Endothelial cell of umbilical vein (primary cell): Measurements from ENCODE around the gene AQR. TPM values are rescaled to one million over a fixed set of nuclear protein-coding genes. Genes with fewer than 3 reads are reported as not detected.

Experiments used
- BruUV-seq: library from RNA; stranded (reverse); fragments of 400-500 nt; replicated peaks from 2 replicates; lab custom pipeline; 2021; lab: Mats Ljungman, UMichigan
- CTCF ChIA-PET: fragments of 300-600, 350-600 bp; sonication (Branson Sonifier 250); formaldehyde crosslinking; loops from one replicate; lab custom pipeline; 2021; ENCODE audit warnings: antibody characterized with exemption, inconsistent platforms; lab: Charles Lee
- POLR2A ChIA-PET: fragments of 300-600, 350-600 bp; sonication (Branson Sonifier 250); formaldehyde crosslinking; loops from one replicate; lab custom pipeline; 2021; ENCODE audit warnings: antibody characterized with exemption, inconsistent platforms; lab: Charles Lee
- DNase-seq: peaks from one replicate; pipeline ENCODE4 v3.0.0-alpha.2; 2011; ENCODE audit warnings: low read depth, low spot score
- FAIRE-seq: peaks from 2 replicates; lab custom pipeline; 2011; peaks lifted over from hg19 to GRCh38; lab: Jason Lieb, UNC
- H2AFZ ChIP-seq: 2 replicates; pipeline ENCODE4 v1.6.0; 2012; ENCODE audit warnings: low read depth, low read length, control low read depth, inconsistent platforms
- H3K27ac ChIP-seq: 2 replicates; pipeline ENCODE4 v1.5.1; 2011; ENCODE audit warnings: low read depth, mild to moderate bottlenecking, control low read depth, low read length, moderate library complexity; ENCODE audit not compliant: insufficient read depth
- H3K27me3 ChIP-seq, 2 experiments: 2 replicates each; pipeline versions ENCODE4 v1.6.0 to v1.6.1; 2011; ENCODE audit warnings: low read length in 2 of 2, mixed read lengths in 1 of 2; ENCODE audit not compliant: control insufficient read depth in 2 of 2, insufficient read depth in 2 of 2
- H3K36me3 ChIP-seq, 2 experiments: 2 replicates in 1 of 2; 3 replicates in 1 of 2; pipeline ENCODE4 v1.5.1; 2011; ENCODE audit warnings: low read length in 2 of 2, mild to moderate bottlenecking in 1 of 2, moderate library complexity in 1 of 2; ENCODE audit not compliant: control insufficient read depth in 2 of 2, insufficient read depth in 2 of 2; ENCODE audit errors: extremely low read depth in 1 of 2
- H3K4me1 ChIP-seq: 3 replicates; pipeline ENCODE4 v1.5.1; 2011; ENCODE audit warnings: mild to moderate bottlenecking, low read length; ENCODE audit not compliant: control insufficient read depth, insufficient read depth; ENCODE audit errors: extremely low read depth
- H3K4me2 ChIP-seq: 2 replicates; pipeline ENCODE4 v1.6.1; 2011; ENCODE audit warnings: low read length, control low read depth, mixed read lengths; ENCODE audit not compliant: insufficient read depth
- H3K4me3 ChIP-seq, 3 experiments: fragments of 200-600 bp in 1 of 3; sonication (generic), shearing (Covaris generic) in 1 of 3; replicated peaks in 1 of 3; 2 replicates each; pipeline ENCODE4 v1.5.1; 2011 to 2016; ENCODE audit warnings: control low read depth in 3 of 3, low read length in 3 of 3, mild to moderate bottlenecking in 2 of 3, inconsistent platforms in 1 of 3, low read depth in 1 of 3, moderate library complexity in 1 of 3; ENCODE audit not compliant: insufficient read depth in 1 of 3
- H3K79me2 ChIP-seq: 2 replicates; pipeline ENCODE4 v1.6.0; 2012; ENCODE audit warnings: low read length, inconsistent platforms; ENCODE audit not compliant: control insufficient read depth, insufficient read depth
- H3K9ac ChIP-seq: replicated peaks from 2 replicates; pipeline ENCODE3; 2011; ENCODE audit warnings: low read length, control low read depth; ENCODE audit not compliant: insufficient read depth; ENCODE audit errors: extremely low read depth
- H3K9me1 ChIP-seq: replicated peaks from 3 replicates; pipeline ENCODE4 v1.6.0; 2011; ENCODE audit warnings: mild to moderate bottlenecking, low read length; ENCODE audit not compliant: control insufficient read depth, insufficient read depth; ENCODE audit errors: extremely low read depth
- H3K9me3 ChIP-seq: replicated peaks from 2 replicates; pipeline ENCODE4 v1.5.1; 2012; ENCODE audit warnings: low read length, inconsistent platforms; ENCODE audit not compliant: control insufficient read depth, insufficient read depth
- H4K20me1 ChIP-seq: replicated peaks from 2 replicates; pipeline ENCODE3; 2011; ENCODE audit warnings: mild to moderate bottlenecking, low read length; ENCODE audit not compliant: control insufficient read depth, insufficient read depth; ENCODE audit errors: extremely low read depth
- CTCF ChIP-seq, 2 donors: IDR thresholded peaks; 1 replicate in 1 of 2; 2 replicates in 1 of 2; pipeline ENCODE4 v1.5.1; 2011; ENCODE audit warnings: low read length in 2 of 2, mild to moderate bottlenecking in 2 of 2, moderate library complexity in 2 of 2, control low read depth in 1 of 2, inconsistent platforms in 1 of 2, low read depth in 1 of 2; ENCODE audit not compliant: insufficient read depth in 1 of 2; ENCODE audit errors: extremely low read depth in 1 of 2
- EZH2 ChIP-seq: IDR thresholded peaks from 2 replicates; pipeline ENCODE4 v1.6.1; 2012; ENCODE audit warnings: borderline replicate concordance, low read depth, mild to moderate bottlenecking, moderate library complexity, low read length, inconsistent platforms; ENCODE audit not compliant: severe bottlenecking
- FOS ChIP-seq: IDR thresholded peaks from 2 replicates; pipeline ENCODE4 v1.6.1; 2011; ENCODE audit warnings: mild to moderate bottlenecking, low read length, moderate library complexity, borderline replicate concordance; ENCODE audit not compliant: insufficient read depth
- GATA2 ChIP-seq: IDR thresholded peaks from 2 replicates; pipeline ENCODE4 v1.7.0; 2011; ENCODE audit warnings: low read depth, mild to moderate bottlenecking, moderate library complexity, mixed read lengths, low read length; ENCODE audit not compliant: insufficient read length, insufficient read depth
- JUN ChIP-seq: IDR thresholded peaks from 2 replicates; pipeline ENCODE4 v1.6.1; 2011; ENCODE audit warnings: borderline replicate concordance, low read depth; ENCODE audit not compliant: insufficient read length, insufficient read depth
- MAX ChIP-seq: IDR thresholded peaks from 2 replicates; pipeline ENCODE4 v1.6.1; 2011; ENCODE audit not compliant: insufficient read depth, insufficient read length
- MYC ChIP-seq: IDR thresholded peaks from one replicate; pipeline ENCODE4 v1.6.1; 2011; ENCODE audit warnings: mild to moderate bottlenecking, low read depth, low read length
- POLR2A ChIP-seq: IDR thresholded peaks from 2 replicates; pipeline ENCODE4 v1.6.1; 2012; ENCODE audit warnings: low read depth, mild to moderate bottlenecking, control low read depth, low read length
- POLR2AphosphoS5 ChIP-seq: IDR thresholded peaks from 2 replicates; pipeline ENCODE4 v1.6.1; 2012; ENCODE audit warnings: low read depth, mild to moderate bottlenecking, control low read depth, low read length, moderate library complexity; ENCODE audit not compliant: insufficient read depth
- dilution Hi-C: fragments of 300-500 bp; cut with MboI; formaldehyde crosslinking; loops from one replicate; pipeline ENCODE4 v1.15.0; 2019; ENCODE audit warnings: low sequenced_read_pairs; ENCODE audit not compliant: extremely low pct_ligation_motif_present
- intact Hi-C: fragments of 100-400 bp; cut with micrococcal nuclease; formaldehyde crosslinking; loops from one replicate; pipeline ENCODE4 v1.10.0; 2022
- polyA plus RNA-seq, 4 experiments: library from polyadenylated mRNA; depleted of rRNA in 3 of 4; stranded (reverse) in 3 of 4; unstranded in 1 of 4; fragments of >200 nt; gene quantifications; 2 replicates each; pipeline versions ENCODE4 v1.2.1 to v1.2.3, GENCODE V29; 2011 to 2012; ENCODE audit warnings: missing spikeins in 1 of 4
- total RNA-seq: library from RNA; stranded (reverse); gene quantifications from 2 replicates; pipeline ENCODE4 v1.2.3, GENCODE V29; 2021

AQR gene
- total and polyA plus RNA-seq, 2 donors (not counting 3 experiments of a cell fraction or from before 2014, with no cell fraction given), result 18.7 to 37.5 TPM

- no peak overlapping the region for H3K4me2 ChIP-seq
- intact Hi-C loops (no loop called here), dilution Hi-C loops (no loop called here)
- no peaks in the 10 kb centered on the region for H3K9me3 ChIP-seq
- H3K4me1 ChIP-seq, result no peaks in the 10 kb centered on the region
- no peaks in the 10 kb centered on the region for H3K79me2 ChIP-seq
- H3K9me1 ChIP-seq, result no peaks in the 10 kb centered on the region
- TF ChIP-seq CTCF (IDR thresholded peaks at IDR 0.05; ENCODE audit: extremely low read depth in 1 of 2, insufficient read depth in 1 of 2, low read depth in 1 of 2, low read length in 2 of 2) (no peak), GATA2 (no peak), EZH2 (no peak), MAX (no peak), JUN (no peak), POLR2AphosphoS5 (no peak), POLR2A (no peak), MYC (no peak), FOS (no peak)
- DNase-seq (no peak), FAIRE-seq (no peak)
- H4K20me1 ChIP-seq, result no peaks in the 10 kb centered on the region
- H3K9ac ChIP-seq, result no peak overlapping the region
- ChIA-PET POLR2A (no interaction called here), CTCF (interaction anchor here (0.6 to 1.7 kb wide), 3 partner anchors 24 to 36 kb away, joined by 3 to 4 read pairs (median 3); no protein-coding TSS in a partner anchor)
- no peaks in the 10 kb centered on the region for H3K27me3 ChIP-seq
- peaks cover 5 to 19% of the 10 kb centered on the region in 2 experiments for H3K36me3 ChIP-seq
- H3K4me3 ChIP-seq, result no peak overlapping the region
- BruUV-seq, result no TSS peak
- no peak overlapping the region for H2AFZ ChIP-seq
- no peak overlapping the region for H3K27ac ChIP-seq
These were observed 80.1 kb downstream of the AQR start for GRCh38 chr15:34889476-34889875.
